K562 (cell line): ENCODE data around the gene BNIP5. TPM values are rescaled to one million over a fixed set of nuclear protein-coding genes. Genes with fewer than 3 reads are reported as not detected.
A peak's percentile ranks its signal among the peaks of the same experiment; 100 is the strongest.

ENCODE experiments used
- ATAC-seq: fragments of 200-7000 bp; cut with Tn5 transposase; 3 replicates; pipeline ENCODE4 v1.9.1; 2020; ENCODE audit warnings: moderate library complexity
- BruUV-seq: library from RNA; stranded (reverse); fragments of 400-500 nt; replicated peaks from 2 replicates; lab custom pipeline; 2021; lab: Mats Ljungman, UMichigan
- CTCF ChIA-PET: fragments of 300-600 bp; formaldehyde crosslinking; extraction: SDS; loops from one replicate; lab custom pipeline; 2021; ENCODE audit warnings: low intra/inter-chr PET ratio; lab: Yijun Ruan, JAX
- POLR2A ChIA-PET: fragments of 300-600, 350-650 bp; sonication (Branson Sonifier 250); formaldehyde crosslinking; extraction: SDS; loops from one replicate; lab custom pipeline; 2021; ENCODE audit warnings: antibody characterized with exemption, inconsistent platforms; lab: Yijun Ruan, JAX
- DNase-seq, 4 experiments: peaks; one replicate each; pipeline versions ENCODE4 v3.0.0 to v3.0.0-alpha.2; 2011 to 2018; ENCODE audit warnings: low spot score in 3 of 4, mixed read lengths in 3 of 4; ENCODE audit errors: extremely low read depth in 1 of 4
- FAIRE-seq: peaks from 2 replicates; lab custom pipeline; 2011; peaks lifted over from hg19 to GRCh38; lab: Jason Lieb, UNC
- H2AFZ ChIP-seq: 2 replicates; pipeline ENCODE4 v1.6.0; 2011; ENCODE audit warnings: low read depth, low read length, control low read depth, inconsistent platforms
- H3K27ac ChIP-seq: fragments of 200-600 bp; 3 replicates; pipeline ENCODE4 v1.8.0; 2011; ENCODE audit warnings: low read depth, mild to moderate bottlenecking, control low read depth, inconsistent platforms, low read length, moderate library complexity, mixed read lengths; ENCODE audit errors: extremely low read depth
- H3K27me3 ChIP-seq, 2 experiments: fragments of 300-600 bp in 1 of 2; 2 replicates in 1 of 2; 3 replicates in 1 of 2; pipeline versions ENCODE4 v1.6.0 to v1.8.0; 2011; ENCODE audit warnings: inconsistent platforms in 2 of 2, low read length in 2 of 2, mild to moderate bottlenecking in 1 of 2, mixed read lengths in 1 of 2, moderate library complexity in 1 of 2; ENCODE audit not compliant: control insufficient read depth in 2 of 2, insufficient read depth in 2 of 2
- H3K36me3 ChIP-seq: fragments of 300-600 bp; 3 replicates; pipeline ENCODE4 v1.8.0; 2011; ENCODE audit warnings: mild to moderate bottlenecking, low read length, inconsistent platforms; ENCODE audit not compliant: control insufficient read depth, insufficient read depth
- H3K4me1 ChIP-seq, 2 experiments: fragments of 200-600 bp in 1 of 2; replicated peaks in 1 of 2; 2 replicates in 1 of 2; 3 replicates in 1 of 2; pipeline versions ENCODE4 v1.5.1 to v1.8.0; 2011; ENCODE audit warnings: inconsistent platforms in 2 of 2, low read length in 2 of 2, mild to moderate bottlenecking in 1 of 2, mixed read lengths in 1 of 2, moderate library complexity in 1 of 2; ENCODE audit not compliant: control insufficient read depth in 2 of 2, insufficient read depth in 2 of 2
- H3K4me2 ChIP-seq: 2 replicates; pipeline ENCODE4 v1.6.1; 2011; ENCODE audit warnings: low read length, control low read depth, inconsistent platforms, mixed read lengths; ENCODE audit not compliant: insufficient read depth
- H3K4me3 ChIP-seq: fragments of 200-600 bp; sonication (generic), shearing (Covaris generic); 2 replicates; pipeline ENCODE4 v1.5.1; 2016; ENCODE audit warnings: control low read depth, inconsistent platforms
- H3K79me2 ChIP-seq: fragments of 200-600 bp; 3 replicates; pipeline ENCODE4 v1.8.0; 2011; ENCODE audit warnings: low read length, inconsistent platforms; ENCODE audit not compliant: control insufficient read depth, insufficient read depth
- H3K9ac ChIP-seq, 2 experiments: 2 replicates each; pipeline versions ENCODE4 v1.6.0 to v1.6.1; 2011; ENCODE audit warnings: low read depth in 2 of 2, low read length in 2 of 2, control low read depth in 1 of 2, inconsistent platforms in 1 of 2, mild to moderate bottlenecking in 1 of 2, mixed read lengths in 1 of 2; ENCODE audit not compliant: insufficient read depth in 1 of 2
- H3K9me1 ChIP-seq: one replicate; pipeline ENCODE4 v1.6.0; 2011; ENCODE audit warnings: inconsistent platforms, mild to moderate bottlenecking, low read length, moderate library complexity; ENCODE audit not compliant: control insufficient read depth, insufficient read depth
- H3K9me3 ChIP-seq: replicated peaks from 2 replicates; pipeline ENCODE4 v1.5.1; 2011; ENCODE audit warnings: low read depth, low read length, inconsistent platforms; ENCODE audit not compliant: control insufficient read depth, insufficient read depth
- H4K20me1 ChIP-seq: replicated peaks from 2 replicates; pipeline ENCODE4 v1.6.1; 2011; ENCODE audit warnings: low read length, inconsistent platforms, mixed read lengths; ENCODE audit not compliant: control insufficient read depth, insufficient read depth
- CBX2 ChIP-seq: fragments of 200-600 bp; sonication (generic); IDR thresholded peaks from one replicate; pipeline ENCODE4 v1.6.1; 2012; ENCODE audit warnings: mild to moderate bottlenecking, low read length, inconsistent platforms; ENCODE audit not compliant: insufficient read depth, poor library complexity, severe bottlenecking
- CREBBP ChIP-seq: IDR thresholded peaks from one replicate; pipeline ENCODE4 v1.6.1; 2012; ENCODE audit warnings: low read depth, mild to moderate bottlenecking, control low read depth, inconsistent platforms, low read length
- FOXM1 ChIP-seq, 2 experiments: fragments of 450-650 bp in 1 of 2; sonication (generic) in 1 of 2; formaldehyde crosslinking in 1 of 2; IDR thresholded peaks; 2 replicates each; pipeline versions ENCODE4 v1.6.1 to v1.9.0; 2017 to 2022; ENCODE audit warnings: low read depth in 2 of 2, mild to moderate bottlenecking in 2 of 2, missing genetic modification reagents in 1 of 2, moderate library complexity in 1 of 2
- MCM5 ChIP-seq: fragments of 450-650 bp; IDR thresholded peaks from 2 replicates; pipeline ENCODE4 v1.6.1; 2016; ENCODE audit warnings: low read depth
- RFX1 ChIP-seq: fragments of 450-650 bp; IDR thresholded peaks from 2 replicates; pipeline ENCODE4 v1.6.1; 2016; ENCODE audit warnings: mild to moderate bottlenecking, moderate library complexity
- YBX1 ChIP-seq: fragments of 450-650 bp; IDR thresholded peaks from 2 replicates; pipeline ENCODE4 v1.7.1; 2016; ENCODE audit warnings: mild to moderate bottlenecking
- ZEB2 ChIP-seq: fragments of 450-650 bp; IDR thresholded peaks from 2 replicates; pipeline ENCODE4 v1.6.1; 2016
- WGBS: fragments of 100-300 bp; shearing (Covaris generic); methylation state at CpG from one replicate; pipeline ENCODE4 v1.1.6; 2016; ENCODE audit warnings: low coverage, mixed read lengths; ENCODE audit not compliant: insufficient coverage; ENCODE audit errors: missing lambda C conversion rate; 5-methylcytosine and 5-hydroxymethylcytosine counted together
- in situ Hi-C: fragments of 300-500 bp; cut with MboI; formaldehyde crosslinking; loops from 4 replicates; pipeline ENCODE4 v1.15.0; 2018; ENCODE audit warnings: inconsistent platforms, mixed read lengths
- intact Hi-C: fragments of 100-400 bp; cut with micrococcal nuclease; formaldehyde crosslinking; loops from 2 replicates; pipeline ENCODE4 v1.14.2; 2022
- polyA plus RNA-seq, 8 experiments: library from polyadenylated mRNA; depleted of rRNA in 4 of 8; stranded (reverse) in 5 of 8; unstranded in 3 of 8; fragments of >200 nt; fragmentation: Nextera tagmentation in 2 of 8; fragmentation: Illumina TruSeq in 1 of 8; extraction: Ambion mirVana in 2 of 8; extraction: Trizol in 1 of 8; gene quantifications; 2 replicates each; pipeline versions ENCODE4 v1.2.1 to v1.2.3, GENCODE V29; 2011 to 2014; ENCODE audit warnings: inconsistent platforms in 1 of 8, missing spikeins in 1 of 8
- total RNA-seq, 7 experiments: library from RNA; depleted of rRNA in 6 of 7; stranded (reverse); fragments of >200 nt in 6 of 7; fragmentation: Illumina TruSeq in 2 of 7; extraction: Trizol in 2 of 7; gene quantifications; 2 replicates each; pipeline versions ENCODE4 v1.2.1 to v1.2.3, GENCODE V29; 2011 to 2021; ENCODE audit warnings: low replicate concordance in 1 of 7
- TF ChIP-seq, protein P1 (sequence below): sonication (generic); formaldehyde crosslinking; IDR thresholded peaks from 2 replicates; pipeline ENCODE4 v1.8.0; 2022; ENCODE audit warnings: mild to moderate bottlenecking, missing genetic modification reagents

BNIP5 gene
- total and polyA plus RNA-seq, 9 of the 15 experiments (the other 6 are each of a cell fraction or from before 2014, with no cell fraction given): not detected

DNA sequence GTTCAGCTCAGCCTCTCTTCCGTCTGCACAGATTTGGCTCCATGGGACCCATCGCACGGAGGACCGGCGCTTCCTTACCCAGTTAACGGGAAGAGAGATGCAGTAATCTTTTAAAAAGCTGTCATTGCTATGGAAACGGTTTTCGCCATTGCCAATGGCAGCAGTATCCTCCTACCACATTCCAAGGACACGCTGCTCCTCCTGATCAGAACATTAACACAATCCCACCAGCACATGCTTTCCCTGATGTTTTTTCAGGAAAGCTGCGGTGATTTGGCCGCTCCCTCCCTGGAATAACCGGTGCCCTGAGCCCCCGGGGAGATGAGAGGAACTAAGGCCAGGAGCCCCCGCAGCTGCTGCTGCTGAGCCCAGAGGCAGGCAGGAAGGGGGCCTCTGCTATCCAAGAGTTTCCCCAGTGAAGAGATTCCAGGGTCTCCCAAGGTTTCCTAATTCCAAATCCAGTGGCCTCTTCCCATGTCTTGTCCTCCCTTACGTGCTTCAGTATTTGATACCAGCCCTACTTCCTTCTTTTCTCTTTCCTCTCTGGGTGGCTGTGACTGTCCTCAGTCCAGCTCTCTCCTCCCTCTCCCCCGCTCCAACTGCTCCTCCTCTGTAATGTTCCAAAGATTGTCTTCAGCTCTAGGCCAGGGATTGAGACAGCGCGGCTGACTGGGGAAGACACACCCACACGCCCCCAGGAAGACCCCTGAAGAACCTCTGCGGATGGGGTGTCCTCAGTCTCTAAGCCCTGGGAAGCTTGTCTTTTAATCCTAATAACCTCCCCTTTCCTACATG lies 2.6 kb downstream of the BNIP5 start:
- Histone ChIP-seq H4K20me1 (peaks cover 13% of the 10 kb centered on the region; the same call in 1 of the 2 replicates), H3K27me3 (peaks cover 60 to 76% of the 10 kb centered on the region in 2 experiments), H3K27ac (no peak overlapping the region), H3K4me3 (no peak overlapping the region), H3K9ac (no peak overlapping the region), H3K36me3 (no peaks in the 10 kb centered on the region), H3K79me2 (no peaks in the 10 kb centered on the region), H3K9me3 (no peaks in the 10 kb centered on the region), H3K4me2 (no peak overlapping the region), H3K4me1 (peaks cover 0 to 8% of the 10 kb centered on the region in 2 experiments; a peak in 4 of 5 replicates), H3K9me1 (no peaks in the 10 kb centered on the region), H2AFZ (no peak overlapping the region)
- TF ChIP-seq RFX1 (peak; percentile 58), FOXM1 (IDR thresholded peaks at IDR 0.05; ENCODE audit: low read depth) (no peak), FOXM1 (CRISPR knock-in tag; IDR thresholded peaks at IDR 0.05; ENCODE audit: low read depth) (no peak), MCM5 (no peak), ZEB2 (no peak), CBX2 (peak; percentile 4), YBX1 (no peak), CREBBP (no peak)
- TF ChIP-seq, protein P1, sequence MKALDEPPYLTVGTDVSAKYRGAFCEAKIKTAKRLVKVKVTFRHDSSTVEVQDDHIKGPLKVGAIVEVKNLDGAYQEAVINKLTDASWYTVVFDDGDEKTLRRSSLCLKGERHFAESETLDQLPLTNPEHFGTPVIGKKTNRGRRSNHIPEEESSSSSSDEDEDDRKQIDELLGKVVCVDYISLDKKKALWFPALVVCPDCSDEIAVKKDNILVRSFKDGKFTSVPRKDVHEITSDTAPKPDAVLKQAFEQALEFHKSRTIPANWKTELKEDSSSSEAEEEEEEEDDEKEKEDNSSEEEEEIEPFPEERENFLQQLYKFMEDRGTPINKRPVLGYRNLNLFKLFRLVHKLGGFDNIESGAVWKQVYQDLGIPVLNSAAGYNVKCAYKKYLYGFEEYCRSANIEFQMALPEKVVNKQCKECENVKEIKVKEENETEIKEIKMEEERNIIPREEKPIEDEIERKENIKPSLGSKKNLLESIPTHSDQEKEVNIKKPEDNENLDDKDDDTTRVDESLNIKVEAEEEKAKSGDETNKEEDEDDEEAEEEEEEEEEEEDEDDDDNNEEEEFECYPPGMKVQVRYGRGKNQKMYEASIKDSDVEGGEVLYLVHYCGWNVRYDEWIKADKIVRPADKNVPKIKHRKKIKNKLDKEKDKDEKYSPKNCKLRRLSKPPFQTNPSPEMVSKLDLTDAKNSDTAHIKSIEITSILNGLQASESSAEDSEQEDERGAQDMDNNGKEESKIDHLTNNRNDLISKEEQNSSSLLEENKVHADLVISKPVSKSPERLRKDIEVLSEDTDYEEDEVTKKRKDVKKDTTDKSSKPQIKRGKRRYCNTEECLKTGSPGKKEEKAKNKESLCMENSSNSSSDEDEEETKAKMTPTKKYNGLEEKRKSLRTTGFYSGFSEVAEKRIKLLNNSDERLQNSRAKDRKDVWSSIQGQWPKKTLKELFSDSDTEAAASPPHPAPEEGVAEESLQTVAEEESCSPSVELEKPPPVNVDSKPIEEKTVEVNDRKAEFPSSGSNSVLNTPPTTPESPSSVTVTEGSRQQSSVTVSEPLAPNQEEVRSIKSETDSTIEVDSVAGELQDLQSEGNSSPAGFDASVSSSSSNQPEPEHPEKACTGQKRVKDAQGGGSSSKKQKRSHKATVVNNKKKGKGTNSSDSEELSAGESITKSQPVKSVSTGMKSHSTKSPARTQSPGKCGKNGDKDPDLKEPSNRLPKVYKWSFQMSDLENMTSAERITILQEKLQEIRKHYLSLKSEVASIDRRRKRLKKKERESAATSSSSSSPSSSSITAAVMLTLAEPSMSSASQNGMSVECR (CRISPR knock-in tag): no peak
- FAIRE-seq (no peak), ATAC-seq (no peak), DNase-seq (no peak)
- POLR2A ChIA-PET: interaction anchor here (0.7 to 1.2 kb wide), 4 partner anchors 11 to 306 kb away, joined by 3 to 4 read pairs (median 4); no protein-coding TSS in a partner anchor
- WGBS: 5% methylated on average over 20 of the region's 20 CpGs
- in situ Hi-C loops (no loop called here), intact Hi-C loops (no loop called here)
- CTCF ChIA-PET: no interaction called here
- BruUV-seq: no TSS peak
